ENCODE results near the gene MAGEA11. TPM values are rescaled to one million over a fixed set of nuclear protein-coding genes. Genes with fewer than 3 reads are reported as not detected.
A peak's percentile ranks its signal among the peaks of the same experiment; 100 is the strongest.
"Not testable (repeated sequence)": the region's sequence is repeated elsewhere in the genome, so short reads cannot be mapped to it uniquely, and the experiment has no call there.

MAGEA11 gene
- total RNA-seq, 1 donor from 2014 or later, result not detected

DNA sequence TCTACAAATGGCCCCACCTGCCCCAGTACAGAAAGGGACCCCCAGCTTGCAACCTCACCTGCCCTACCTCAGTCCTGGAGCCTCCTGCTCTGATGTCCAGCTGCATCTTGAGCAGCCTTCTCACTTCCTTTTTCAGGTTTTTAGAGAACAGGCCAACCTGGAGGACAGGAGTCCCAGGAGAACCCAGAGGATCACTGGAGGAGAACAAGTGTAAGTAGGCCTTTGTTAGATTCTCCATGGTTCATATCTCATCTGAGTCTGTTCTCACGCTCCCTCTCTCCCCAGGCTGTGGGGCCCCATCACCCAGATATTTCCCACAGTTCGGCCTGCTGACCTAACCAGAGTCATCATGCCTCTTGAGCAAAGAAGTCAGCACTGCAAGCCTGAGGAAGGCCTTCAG, 3.6 kb downstream of the MAGEA11 start:
- intact Hi-C loops (cut with micrococcal nuclease), result no loop called here
- ATAC-seq (no peak), DNase-seq (no peak)

DNA sequence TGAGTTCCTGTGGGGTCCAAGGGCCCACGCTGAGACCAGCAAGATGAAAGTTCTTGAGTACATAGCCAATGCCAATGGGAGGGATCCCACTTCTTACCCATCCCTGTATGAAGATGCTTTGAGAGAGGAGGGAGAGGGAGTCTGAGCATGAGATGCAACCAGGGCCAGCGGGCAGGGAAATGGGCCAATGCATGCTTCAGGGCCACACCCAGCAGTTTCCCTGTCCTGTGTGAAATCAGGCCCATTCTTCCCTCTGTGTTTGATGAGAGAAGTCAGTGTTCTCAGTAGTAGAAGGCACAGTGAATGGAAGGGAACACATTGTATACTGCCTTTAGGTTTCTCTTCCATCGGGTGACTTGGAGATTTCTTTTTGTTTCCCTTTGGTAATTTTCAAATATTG, 4.8 kb downstream of the MAGEA11 start:
- ATAC-seq (no peak), DNase-seq (no peak)
- intact Hi-C loops (cut with micrococcal nuclease), result no loop called here

DNA sequence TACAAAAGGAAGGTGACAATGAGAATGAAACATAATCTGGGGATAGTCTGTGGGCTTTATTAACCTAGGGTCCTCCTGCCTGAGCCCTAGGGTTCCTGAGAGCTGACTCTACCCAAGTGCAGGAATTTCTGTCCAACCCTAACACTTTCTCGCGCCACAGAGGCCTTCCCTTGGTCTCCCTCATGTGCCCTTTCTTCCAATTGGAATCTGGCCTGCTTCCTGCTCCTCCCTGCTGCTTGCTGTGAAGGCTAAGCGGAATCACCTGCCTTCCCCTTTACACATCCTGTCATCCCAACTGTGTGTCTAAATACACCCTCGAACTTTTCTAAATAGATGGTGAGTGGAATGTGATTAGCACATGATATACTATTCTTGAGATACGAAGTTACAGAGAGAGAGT, 5.9 kb downstream of the MAGEA11 start:
- ATAC-seq (no peak), DNase-seq (no peak)
- intact Hi-C loops (cut with micrococcal nuclease), result no loop called here

DNA sequence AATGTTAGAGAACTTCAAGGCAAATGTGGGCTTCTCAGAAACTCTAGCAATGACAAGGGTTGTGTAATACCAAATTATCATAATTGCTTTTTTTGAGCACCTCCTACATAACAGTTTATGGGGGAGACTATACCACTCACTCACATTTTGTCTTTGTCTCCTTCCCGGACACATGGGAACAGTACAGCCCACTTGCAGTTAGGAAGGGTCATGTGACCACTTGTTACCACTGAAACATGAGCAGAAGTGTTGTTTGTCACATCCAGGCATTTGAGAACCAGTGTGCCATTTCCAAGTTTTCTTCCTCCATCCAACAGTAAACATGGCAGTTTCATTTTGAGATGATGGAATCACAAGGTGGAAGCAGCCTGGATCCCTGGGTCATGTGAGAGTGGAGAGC, 6.9 kb downstream of the MAGEA11 start:
- intact Hi-C loops (cut with micrococcal nuclease), result no loop called here
- ATAC-seq, result no peak
- DNase-seq, result no peak

DNA sequence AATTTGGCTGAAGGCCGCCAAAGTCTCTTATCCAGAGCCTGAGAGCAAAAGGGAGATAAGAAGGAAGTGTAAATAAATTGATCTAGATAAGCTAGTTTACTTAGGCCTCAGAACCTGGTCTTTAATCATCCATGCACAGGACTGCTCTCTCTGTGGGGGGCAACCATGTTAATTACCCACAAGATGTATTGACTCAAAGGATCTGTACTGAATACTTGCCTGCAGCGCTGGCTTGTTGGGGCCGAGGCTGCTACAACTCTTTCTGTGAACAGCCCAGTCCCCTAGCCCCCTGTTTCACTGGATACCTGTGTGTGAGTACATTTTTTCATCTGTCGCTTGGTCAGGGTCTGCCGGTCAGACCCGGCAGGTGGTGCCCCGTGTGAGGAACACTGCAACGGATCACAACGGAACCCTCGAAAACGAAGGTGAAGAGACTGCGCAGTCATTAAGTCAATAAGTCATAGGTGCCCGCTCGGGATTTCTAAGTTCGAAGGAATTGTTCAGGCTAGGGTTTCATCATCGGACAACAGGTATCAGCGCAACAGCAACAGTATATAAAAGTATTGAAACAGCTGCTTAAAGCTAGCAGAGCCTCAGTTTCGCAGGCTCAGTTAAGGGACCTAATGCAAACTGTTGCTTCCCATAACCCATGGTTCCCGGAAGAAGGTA, 8.3 kb downstream of the MAGEA11 start:
- intact Hi-C loops (cut with micrococcal nuclease), result no loop called here
- ATAC-seq (no peak), DNase-seq (no peak)

DNA sequence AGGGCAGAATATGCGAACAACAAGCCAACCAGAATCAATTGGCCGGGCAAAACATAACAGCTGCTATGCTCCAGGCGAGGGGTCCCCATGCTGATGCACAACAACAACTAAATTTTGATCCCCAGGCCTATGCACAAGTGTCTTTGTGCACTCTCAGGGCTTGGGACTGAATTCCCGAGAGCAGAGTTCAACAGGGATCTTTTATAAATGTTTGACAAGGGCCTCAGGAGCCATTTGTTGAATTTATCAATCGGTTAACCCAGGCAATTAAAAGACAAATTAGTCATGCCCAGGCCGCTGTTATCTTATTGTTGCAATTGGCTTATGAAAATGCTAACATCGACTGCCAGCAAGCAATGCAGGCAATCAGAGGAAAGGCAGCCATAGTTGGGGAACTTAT, 9.4 kb downstream of the MAGEA11 start:
- ATAC-seq; DNase-seq; intact Hi-C loops (cut with micrococcal nuclease): not testable (repeated sequence)

DNA sequence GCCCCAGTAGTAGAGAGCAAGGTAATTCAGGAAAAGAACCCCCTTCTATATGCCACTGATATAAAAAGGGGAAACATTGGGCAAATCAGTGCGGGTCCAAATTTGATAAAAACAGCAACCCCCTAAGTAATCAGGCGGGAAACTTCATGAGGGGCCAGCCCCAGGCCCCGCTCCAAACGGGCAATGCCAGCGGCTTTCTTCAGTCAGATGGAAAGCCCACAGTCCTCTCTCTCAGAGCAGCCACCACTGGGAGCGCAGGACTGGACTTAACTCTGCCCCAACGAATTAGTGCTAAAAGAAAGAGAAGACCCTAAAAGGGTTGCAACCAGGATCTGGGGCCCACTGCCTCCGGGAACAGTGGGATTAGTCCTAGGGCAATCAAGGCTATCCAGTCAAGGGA, 9.9 kb downstream of the MAGEA11 start:
- ATAC-seq, result no peak
- no peak for DNase-seq
- intact Hi-C loops (cut with micrococcal nuclease), result no loop called here

DNA sequence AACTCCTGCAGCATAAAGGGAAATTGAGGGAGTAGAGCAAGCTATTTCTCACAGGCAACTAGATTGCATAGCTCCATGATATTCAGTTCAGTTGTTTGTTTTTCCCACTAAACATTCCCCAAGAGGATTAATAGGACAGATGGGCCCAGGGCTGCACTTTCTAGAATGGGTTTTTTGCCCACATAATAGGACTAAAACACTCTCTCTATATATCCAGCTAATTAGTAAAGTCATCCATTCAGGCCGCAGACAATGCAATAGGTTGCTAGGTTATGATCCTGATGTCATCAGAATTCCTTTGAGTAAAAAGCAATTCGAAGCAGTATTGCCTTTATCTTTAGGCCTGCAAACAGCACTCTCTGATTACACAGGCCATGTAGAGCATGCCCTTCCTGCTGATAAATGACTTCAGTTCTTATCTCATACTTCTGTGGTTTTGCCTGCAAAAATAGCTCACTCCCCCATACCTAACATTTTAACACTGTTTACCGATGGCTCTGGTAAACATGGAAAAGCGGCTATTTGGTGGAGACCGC, 11.8 kb downstream of the MAGEA11 start:
- intact Hi-C loops (cut with micrococcal nuclease); DNase-seq; ATAC-seq: not testable (repeated sequence)

DNA sequence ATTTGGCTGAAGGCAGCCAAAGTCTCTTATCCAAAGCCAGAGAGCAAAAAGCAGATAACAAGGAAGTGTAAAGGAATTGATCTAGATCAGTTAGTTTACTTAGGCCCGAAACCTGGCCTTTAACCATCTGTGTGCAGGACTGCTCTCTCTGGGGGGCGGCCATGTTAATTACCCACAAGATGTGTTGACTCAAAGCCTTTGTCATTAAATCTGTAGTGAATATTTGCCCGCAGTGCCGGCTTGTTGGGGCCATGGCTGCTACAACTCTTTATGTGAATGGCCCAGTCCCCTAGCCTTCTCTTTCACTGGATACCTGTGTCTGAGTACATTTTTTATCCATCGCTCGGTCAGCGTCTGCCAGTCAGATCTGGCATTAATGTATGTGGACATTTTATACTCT, 15.4 kb downstream of the MAGEA11 start:
- ATAC-seq, result not testable (repeated sequence)

DNA sequence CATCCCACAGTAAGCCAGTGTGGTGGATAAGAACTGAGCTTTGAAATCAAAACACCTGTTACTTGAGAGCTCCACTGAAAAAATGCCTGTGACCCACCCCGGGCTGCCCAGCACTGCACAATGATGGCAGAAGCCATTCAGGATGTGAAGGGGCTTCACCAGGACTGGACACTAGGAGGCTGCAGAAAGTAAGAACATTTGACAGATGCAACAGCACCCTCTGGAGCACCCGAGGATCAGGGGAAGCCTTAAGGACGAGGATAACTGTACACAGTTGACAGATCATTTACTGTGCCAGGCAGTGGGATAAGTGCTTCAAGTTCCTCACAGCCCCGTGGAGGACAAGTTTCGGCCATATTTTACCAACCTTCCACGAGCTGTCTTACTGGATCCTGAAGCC, 30.4 kb downstream of the MAGEA11 start:
- ATAC-seq; DNase-seq; intact Hi-C loops (cut with micrococcal nuclease): not testable (repeated sequence)

More for the DNA sequence above, 15.4 kb downstream of the MAGEA11 start:
- DNase-seq; intact Hi-C loops (cut with micrococcal nuclease): not testable (repeated sequence)

DNA sequence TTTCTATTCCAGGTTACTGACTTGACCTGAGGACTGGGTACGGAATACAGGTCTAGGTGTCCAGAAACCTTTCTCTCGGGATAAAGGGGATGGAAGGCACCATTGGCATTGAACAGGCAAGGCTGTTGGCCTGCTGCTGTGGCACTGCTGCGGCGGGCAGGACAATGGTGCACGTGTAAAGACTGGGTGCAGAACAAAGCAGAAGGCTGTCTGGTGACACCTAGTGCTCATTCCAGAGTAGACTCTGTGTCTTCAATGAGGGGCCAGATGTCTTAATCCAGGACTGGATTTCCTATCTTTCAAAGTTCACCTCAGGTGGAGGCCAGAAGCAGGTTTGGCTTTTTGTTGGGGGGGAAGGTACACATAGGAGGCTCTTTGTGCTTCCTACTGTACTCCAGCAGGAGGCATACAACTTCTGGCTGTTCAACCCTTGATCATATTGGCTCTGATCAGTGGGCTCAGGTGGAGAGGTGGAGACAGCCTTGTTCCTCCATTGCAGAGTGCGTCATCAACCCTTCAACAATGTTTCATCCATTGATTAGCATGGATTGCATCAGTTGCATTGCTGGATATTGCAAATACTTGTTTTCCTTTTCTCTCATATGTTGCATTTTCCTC, 34.6 kb downstream of the MAGEA11 start:
- DNase-seq; intact Hi-C loops (cut with micrococcal nuclease): not testable (repeated sequence)
- ATAC-seq, result peak; percentile 52

DNA sequence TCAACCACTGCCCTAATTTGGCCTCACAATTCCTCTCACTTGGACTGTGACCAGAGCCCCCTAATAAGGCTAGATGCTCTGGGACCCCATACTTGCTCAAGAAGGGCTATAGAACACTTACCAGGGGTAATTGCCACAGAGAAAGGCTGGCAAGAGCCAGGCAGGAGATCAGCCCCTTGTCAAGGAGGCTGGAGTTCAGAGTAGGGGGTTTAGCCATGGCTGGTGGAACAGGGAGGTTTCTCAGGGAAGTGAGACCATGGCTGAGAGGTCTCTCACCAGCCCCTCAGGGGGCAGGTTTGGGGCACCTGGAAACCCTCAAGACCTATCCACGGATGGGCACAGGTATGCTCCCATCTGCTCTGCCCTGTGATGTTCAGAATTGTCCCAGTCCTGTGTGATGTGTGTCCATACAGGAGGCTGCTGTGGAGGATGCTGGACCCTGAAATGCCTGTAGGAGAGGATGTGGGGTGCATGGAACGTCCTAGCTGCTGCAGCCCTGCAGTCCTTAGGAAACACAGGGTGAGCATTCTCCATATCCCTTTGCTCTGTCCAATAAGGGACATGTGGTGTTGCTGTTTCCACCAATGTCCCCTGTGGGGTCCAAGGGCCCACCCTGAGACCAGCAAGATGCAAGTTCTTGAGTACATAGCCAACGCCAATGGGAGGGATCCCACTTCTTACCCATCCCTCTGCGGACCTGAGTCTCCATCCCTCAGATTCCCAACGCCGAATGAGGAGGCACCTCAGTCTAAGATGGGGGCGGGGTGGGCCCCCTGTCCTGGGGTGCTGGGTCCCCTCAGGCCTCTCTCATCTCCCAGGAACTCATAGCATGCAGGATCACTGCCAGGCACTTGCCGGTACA, 45.6 kb downstream of the MAGEA11 start:
- ATAC-seq, result no peak
- intact Hi-C loops (cut with micrococcal nuclease), result no loop called here
- no peak for DNase-seq

DNA sequence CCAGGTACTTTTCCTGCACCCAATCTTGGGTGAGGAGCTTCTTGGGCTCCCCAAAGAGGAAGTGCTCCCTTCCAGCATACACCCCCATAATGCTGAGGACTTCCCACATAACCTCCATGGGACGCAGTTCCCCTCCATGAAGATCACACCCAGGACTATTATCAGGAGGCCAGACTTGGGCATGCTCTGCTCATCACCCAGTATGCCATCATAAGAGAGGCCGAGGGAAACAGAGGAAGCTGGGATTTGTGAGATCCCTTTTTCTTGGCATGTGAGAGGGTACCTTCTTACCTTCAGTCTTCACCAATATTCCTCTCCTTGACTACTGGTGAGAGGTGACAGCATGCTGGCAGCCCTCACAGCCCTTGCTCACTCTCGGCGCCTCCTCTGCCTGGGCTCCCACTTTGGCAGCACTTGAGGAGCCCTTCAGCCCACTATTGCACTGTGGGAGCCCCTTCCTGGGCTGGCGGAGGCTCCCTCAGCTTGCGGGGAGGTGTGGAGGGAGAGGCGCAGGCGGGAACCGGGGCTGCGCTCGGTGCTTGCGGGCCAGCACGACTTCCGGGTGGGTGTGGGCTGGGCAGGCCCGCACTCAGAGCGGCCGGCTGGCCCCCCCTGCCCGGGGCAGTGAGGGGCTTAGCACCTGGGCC, 46.3 kb downstream of the MAGEA11 start:
- no peak for ATAC-seq
- intact Hi-C loops (cut with micrococcal nuclease), result no loop called here
- DNase-seq, result no peak

DNA sequence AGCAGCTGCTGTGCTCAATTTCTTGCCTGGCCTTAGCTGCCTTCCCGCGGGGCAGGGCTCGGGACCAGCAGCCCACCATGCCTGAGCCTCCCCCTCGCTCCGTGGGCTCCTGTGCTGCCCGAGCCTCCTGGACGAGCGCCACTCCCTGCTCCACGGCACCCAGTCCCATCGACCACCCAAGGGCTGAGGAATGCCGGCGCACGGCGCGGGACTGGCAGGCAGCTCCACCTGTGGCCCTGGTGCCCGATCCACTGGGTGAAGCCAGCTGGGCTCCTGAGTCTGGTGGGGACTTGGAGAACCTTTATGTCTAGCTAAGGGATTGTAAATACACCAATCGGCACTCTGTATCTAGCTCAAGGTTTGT, 46.8 kb downstream of the MAGEA11 start:
- DNase-seq; ATAC-seq; intact Hi-C loops (cut with micrococcal nuclease): not testable (repeated sequence)

DNA sequence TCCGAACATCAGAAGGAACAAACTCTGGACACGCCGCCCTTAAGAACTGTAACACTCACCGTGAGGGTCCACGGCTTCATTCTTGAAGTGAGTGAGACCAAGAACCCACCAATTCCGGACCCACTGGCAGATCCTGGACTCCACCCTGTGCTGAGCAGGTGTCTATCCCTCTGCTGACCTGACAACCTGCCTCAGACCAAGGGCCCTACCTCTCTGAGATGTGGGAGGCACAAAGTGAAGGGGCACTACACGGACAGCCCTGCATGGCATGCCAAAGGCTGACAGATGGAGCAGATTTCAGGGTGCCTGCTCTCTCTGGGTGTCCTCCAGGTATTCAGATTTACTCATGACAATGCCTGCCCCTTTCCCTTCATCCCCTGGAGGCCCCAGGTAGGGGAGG, 48.0 kb downstream of the MAGEA11 start:
- ATAC-seq (no peak), DNase-seq (no peak)
- intact Hi-C loops (cut with micrococcal nuclease), result no loop called here

DNA sequence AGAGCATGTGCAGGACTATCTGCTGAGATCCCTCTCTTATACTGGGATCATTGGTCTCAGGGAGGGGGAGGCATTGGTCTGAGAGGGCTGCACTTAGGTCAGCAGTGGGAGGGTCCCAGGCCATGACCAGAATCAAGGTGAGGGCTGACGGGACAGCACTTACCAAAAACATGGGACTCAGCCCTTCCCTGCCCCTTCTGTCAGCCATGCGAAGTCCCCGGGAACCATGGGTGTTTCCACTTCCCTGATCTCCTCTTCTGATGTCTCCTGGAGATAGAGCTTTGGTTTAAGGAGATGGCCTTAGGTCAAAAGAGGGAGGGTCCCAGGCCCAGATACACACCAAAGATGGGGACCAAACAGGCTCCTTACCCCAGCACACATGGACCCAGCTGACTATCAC, 49.1 kb downstream of the MAGEA11 start:
- intact Hi-C loops (cut with micrococcal nuclease), result no loop called here
- ATAC-seq (no peak), DNase-seq (no peak)

DNA sequence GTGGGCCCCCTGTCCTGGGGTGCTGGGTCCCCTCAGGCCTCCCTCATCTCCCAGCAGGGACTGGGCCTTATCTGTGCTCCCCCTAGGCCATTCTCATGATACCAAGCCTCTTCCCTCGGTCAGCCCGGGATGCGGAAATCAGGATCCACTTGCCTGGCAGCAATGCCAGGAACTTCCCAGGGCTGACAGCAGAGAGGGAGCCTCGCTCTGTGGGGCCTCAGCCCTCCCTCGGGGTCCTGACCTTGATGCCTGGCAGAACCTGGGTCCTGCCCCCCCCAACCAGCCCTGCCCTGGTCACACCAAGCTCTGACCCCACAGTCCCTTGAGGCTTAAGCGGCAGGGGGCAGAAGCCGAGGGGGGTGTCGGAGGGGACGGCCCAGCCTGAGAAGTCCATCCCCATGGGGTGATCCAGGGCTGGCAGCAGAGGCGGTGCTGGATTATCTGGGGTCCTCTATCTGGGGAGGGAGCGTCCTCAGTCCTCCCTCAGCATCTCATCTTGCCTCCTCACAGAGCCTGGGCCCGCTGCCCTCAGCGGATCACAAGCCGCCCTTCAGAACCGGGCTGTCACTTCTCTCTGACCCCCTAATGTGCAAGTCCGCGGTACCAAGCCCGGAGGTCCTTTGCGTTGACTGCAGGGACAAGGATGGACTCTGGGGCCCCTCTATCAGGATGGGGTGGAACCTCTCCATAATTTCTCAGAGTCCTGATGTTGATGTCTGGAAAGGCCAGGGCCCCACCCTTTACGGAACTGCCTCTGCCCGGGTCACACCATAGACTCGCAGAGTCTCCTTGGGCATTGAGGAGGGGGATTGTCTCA, 50.2 kb downstream of the MAGEA11 start:
- DNase-seq; ATAC-seq; intact Hi-C loops (cut with micrococcal nuclease): not testable (repeated sequence)

DNA sequence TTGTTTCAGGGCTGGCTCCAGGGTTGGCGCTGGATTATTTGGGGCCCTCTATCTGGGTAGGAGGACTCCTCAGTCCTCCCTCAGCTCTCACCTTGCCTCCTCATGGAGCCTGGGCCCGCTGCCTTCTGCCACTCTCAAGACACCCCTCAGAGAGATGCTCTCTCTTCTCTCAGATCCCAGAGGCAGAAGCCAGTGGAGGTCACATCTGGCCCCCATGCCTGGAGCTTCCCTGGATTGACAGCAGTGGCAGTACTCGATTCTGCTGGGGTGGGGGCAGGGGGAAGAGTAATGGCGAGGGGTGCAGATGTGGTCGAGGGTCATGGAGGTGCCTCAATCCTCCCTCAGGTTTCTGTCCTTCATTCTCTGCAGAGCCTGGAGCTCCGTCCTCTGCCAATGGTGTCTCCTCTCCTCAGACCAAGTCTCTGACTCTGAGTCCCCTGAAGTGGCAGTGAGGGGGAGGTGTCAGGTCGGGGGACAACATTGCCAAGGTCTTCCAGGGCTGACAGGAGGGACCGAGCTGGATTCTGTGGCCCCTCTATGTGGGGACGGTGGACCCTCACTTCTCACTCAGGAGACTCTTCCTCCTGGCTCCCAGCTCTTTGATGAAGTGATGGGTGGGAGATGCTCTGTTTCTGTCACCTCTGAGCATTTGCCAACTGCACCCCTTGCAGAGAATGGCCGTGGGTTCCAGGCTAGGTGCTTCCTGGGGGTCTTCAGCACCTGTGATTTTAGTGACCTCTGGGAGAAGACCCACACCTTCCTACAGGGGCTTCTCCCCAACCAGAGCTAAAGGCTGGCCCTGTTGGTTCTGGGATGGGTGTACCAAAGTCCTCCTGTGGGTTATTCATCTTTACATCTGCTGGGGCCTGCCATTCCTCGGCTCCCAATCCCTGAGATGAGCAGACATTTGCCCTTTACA, 51.1 kb downstream of the MAGEA11 start:
- intact Hi-C loops (cut with micrococcal nuclease), result no loop called here
- DNase-seq (no peak), ATAC-seq (no peak)
